Neural cell (in vitro differentiated cells): ENCODE results near the gene KLHDC9. TPM values are rescaled to one million over a fixed set of nuclear protein-coding genes. Genes with fewer than 3 reads are reported as not detected.

ENCODE experiments used
- H2AFZ ChIP-seq: fragments of 200-600, 300-800 bp; sonication (generic), shearing (Covaris generic); 2 replicates; pipeline ENCODE4 v1.6.0; 2014; ENCODE audit warnings: low read depth, mild to moderate bottlenecking, antibody characterized with exemption, low read length, moderate library complexity
- H3F3A ChIP-seq: fragments of 200-600 bp; shearing (Covaris generic); 2 replicates; pipeline ENCODE4 v1.6.1; 2016; ENCODE audit warnings: mild to moderate bottlenecking, moderate library complexity, mixed read lengths, antibody characterized with exemption, low read length; ENCODE audit not compliant: insufficient read depth, poor library complexity, severe bottlenecking
- H3K27ac ChIP-seq: fragments of 200-600, 300-800 bp; sonication (generic), shearing (Covaris generic); 2 replicates; pipeline ENCODE4 v1.5.1; 2014; ENCODE audit warnings: mild to moderate bottlenecking, low read length, moderate library complexity
- H3K27me3 ChIP-seq: fragments of 300-800, 200-600 bp; sonication (generic), shearing (Covaris generic); 2 replicates; pipeline ENCODE4 v1.6.0; 2014; ENCODE audit warnings: mild to moderate bottlenecking, low read depth, low read length, moderate library complexity; ENCODE audit not compliant: insufficient read depth
- H3K36me3 ChIP-seq: fragments of 300-800, 200-600 bp; sonication (generic), shearing (Covaris generic); 2 replicates; pipeline ENCODE4 v1.5.1; 2014; ENCODE audit warnings: mild to moderate bottlenecking, antibody characterized with exemption, low read length, moderate library complexity; ENCODE audit not compliant: insufficient read depth
- H3K4me2 ChIP-seq: fragments of 300-800, 200-600 bp; sonication (generic), shearing (Covaris generic); 2 replicates; pipeline ENCODE4 v1.6.0; 2014; ENCODE audit warnings: mild to moderate bottlenecking, low read length
- H3K4me3 ChIP-seq: fragments of 300-800, 200-600 bp; sonication (generic), shearing (Covaris generic); 2 replicates; pipeline ENCODE4 v1.5.1; 2014; ENCODE audit warnings: mild to moderate bottlenecking, low read length, moderate library complexity
- H3K79me2 ChIP-seq: fragments of 200-600 bp; shearing (Covaris generic); replicated peaks from 2 replicates; pipeline ENCODE4 v1.6.0; 2014; ENCODE audit warnings: mild to moderate bottlenecking, low read length, moderate library complexity; ENCODE audit not compliant: insufficient read depth
- H3K9ac ChIP-seq: fragments of 300-800, 200-600 bp; sonication (generic), shearing (Covaris generic); 2 replicates; pipeline ENCODE4 v1.6.1; 2016; ENCODE audit warnings: mild to moderate bottlenecking, low read length, mixed read lengths
- H3K9me2 ChIP-seq: fragments of 200-600 bp; shearing (Covaris generic); 2 replicates; pipeline ENCODE4 v1.6.1; 2016; ENCODE audit warnings: mild to moderate bottlenecking, low read length, mixed read lengths; ENCODE audit not compliant: insufficient read depth
- H3K9me3 ChIP-seq: fragments of 200-600, 300-800 bp; sonication (generic), shearing (Covaris generic); 2 replicates; pipeline ENCODE4 v1.6.1; 2016; ENCODE audit warnings: mild to moderate bottlenecking, mixed run types, low read length, moderate library complexity, mixed read lengths
- H4K20me1 ChIP-seq: fragments of 200-600 bp; shearing (Covaris generic); 2 replicates; pipeline ENCODE4 v1.6.1; 2016; ENCODE audit warnings: mild to moderate bottlenecking, mixed run types; ENCODE audit not compliant: insufficient read depth
- EP300 ChIP-seq: fragments of 450-650 bp; conservative IDR thresholded peaks from 2 replicates; pipeline ENCODE4 v1.6.1; 2014; ENCODE audit warnings: antibody characterized with exemption, mild to moderate bottlenecking, moderate library complexity; ENCODE audit not compliant: poor library complexity, severe bottlenecking
- EZH2 ChIP-seq: fragments of 200-600, 300-800 bp; shearing (Covaris generic), sonication (generic); IDR thresholded peaks from 2 replicates; pipeline ENCODE4 v1.6.1; 2014; ENCODE audit warnings: antibody characterized with exemption, low read length, borderline replicate concordance, mild to moderate bottlenecking; ENCODE audit not compliant: insufficient read depth, poor library complexity, severe bottlenecking
- MXI1 ChIP-seq: fragments of 450-650 bp; conservative IDR thresholded peaks from 2 replicates; pipeline ENCODE4 v1.6.1; 2014; ENCODE audit warnings: antibody characterized with exemption, mild to moderate bottlenecking; ENCODE audit not compliant: poor library complexity, severe bottlenecking
- POLR2AphosphoS5 ChIP-seq: IDR thresholded peaks from 2 replicates; pipeline ENCODE4 v1.6.1; 2012
- RAD21 ChIP-seq: fragments of 450-650 bp; conservative IDR thresholded peaks from 2 replicates; pipeline ENCODE4 v1.6.1; 2014; ENCODE audit warnings: antibody characterized with exemption, mild to moderate bottlenecking, moderate library complexity
- SMC3 ChIP-seq: fragments of 450-650 bp; conservative IDR thresholded peaks from 2 replicates; pipeline ENCODE4 v1.6.1; 2014; ENCODE audit warnings: antibody characterized with exemption, mild to moderate bottlenecking, moderate library complexity; ENCODE audit not compliant: poor library complexity
- TAF1 ChIP-seq: IDR thresholded peaks from 2 replicates; pipeline ENCODE4 v1.6.1; 2012; ENCODE audit warnings: low read depth
- polyA plus RNA-seq: library from polyadenylated mRNA; depleted of rRNA; stranded (reverse); fragments of >200 nt; gene quantifications from 2 replicates; pipeline ENCODE4 v1.2.3, GENCODE V29; 2014
- TF ChIP-seq, protein P1 (sequence below): fragments of 450-650 bp; IDR thresholded peaks from 2 replicates; pipeline ENCODE4 v1.5.1; 2014; ENCODE audit warnings: antibody characterized with exemption, mild to moderate bottlenecking, moderate library complexity; ENCODE audit not compliant: poor library complexity, severe bottlenecking
- TF ChIP-seq, protein P2 (sequence below): IDR thresholded peaks from 2 replicates; pipeline ENCODE4 v1.6.1; 2012; ENCODE audit warnings: borderline replicate concordance

Gene KLHDC9
- polyA plus RNA-seq, 1 donor from 2014 or later: 78.1 TPM

DNA sequence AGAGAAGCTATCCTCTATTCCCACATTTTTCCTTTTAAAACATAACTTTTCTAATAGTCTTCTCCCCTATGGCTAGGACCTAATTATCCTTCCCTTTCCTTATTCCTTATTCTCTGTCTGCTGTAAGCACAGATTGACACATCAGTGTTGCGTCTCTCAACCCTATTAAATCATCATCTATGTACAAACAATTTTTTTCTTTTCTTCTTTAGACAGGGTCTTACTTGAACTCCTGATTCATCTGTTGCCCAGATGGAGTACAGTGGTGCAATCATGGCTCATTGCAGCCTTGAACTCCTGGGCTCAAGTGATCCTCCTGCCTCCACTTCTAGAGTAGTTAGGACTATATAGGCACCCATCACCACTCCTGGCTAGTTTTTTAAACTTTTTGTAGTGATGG is 8.3 kb downstream of the KLHDC9 start:
- no peaks in the 10 kb centered on the region for H3K27me3 ChIP-seq
- H3F3A ChIP-seq: no peaks in the 10 kb centered on the region
- H3K9ac ChIP-seq: no peak overlapping the region
- H3K4me3 ChIP-seq: no peak overlapping the region
- no peaks in the 10 kb centered on the region for H4K20me1 ChIP-seq
- H3K79me2 ChIP-seq: peaks cover 11% of the 10 kb centered on the region
- no peak overlapping the region for H2AFZ ChIP-seq
- TF ChIP-seq POLR2AphosphoS5 (no peak), TAF1 (no peak), EP300 (no peak)
- TF ChIP-seq, protein P1, sequence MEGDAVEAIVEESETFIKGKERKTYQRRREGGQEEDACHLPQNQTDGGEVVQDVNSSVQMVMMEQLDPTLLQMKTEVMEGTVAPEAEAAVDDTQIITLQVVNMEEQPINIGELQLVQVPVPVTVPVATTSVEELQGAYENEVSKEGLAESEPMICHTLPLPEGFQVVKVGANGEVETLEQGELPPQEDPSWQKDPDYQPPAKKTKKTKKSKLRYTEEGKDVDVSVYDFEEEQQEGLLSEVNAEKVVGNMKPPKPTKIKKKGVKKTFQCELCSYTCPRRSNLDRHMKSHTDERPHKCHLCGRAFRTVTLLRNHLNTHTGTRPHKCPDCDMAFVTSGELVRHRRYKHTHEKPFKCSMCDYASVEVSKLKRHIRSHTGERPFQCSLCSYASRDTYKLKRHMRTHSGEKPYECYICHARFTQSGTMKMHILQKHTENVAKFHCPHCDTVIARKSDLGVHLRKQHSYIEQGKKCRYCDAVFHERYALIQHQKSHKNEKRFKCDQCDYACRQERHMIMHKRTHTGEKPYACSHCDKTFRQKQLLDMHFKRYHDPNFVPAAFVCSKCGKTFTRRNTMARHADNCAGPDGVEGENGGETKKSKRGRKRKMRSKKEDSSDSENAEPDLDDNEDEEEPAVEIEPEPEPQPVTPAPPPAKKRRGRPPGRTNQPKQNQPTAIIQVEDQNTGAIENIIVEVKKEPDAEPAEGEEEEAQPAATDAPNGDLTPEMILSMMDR: no peak
- TF ChIP-seq, protein P2, sequence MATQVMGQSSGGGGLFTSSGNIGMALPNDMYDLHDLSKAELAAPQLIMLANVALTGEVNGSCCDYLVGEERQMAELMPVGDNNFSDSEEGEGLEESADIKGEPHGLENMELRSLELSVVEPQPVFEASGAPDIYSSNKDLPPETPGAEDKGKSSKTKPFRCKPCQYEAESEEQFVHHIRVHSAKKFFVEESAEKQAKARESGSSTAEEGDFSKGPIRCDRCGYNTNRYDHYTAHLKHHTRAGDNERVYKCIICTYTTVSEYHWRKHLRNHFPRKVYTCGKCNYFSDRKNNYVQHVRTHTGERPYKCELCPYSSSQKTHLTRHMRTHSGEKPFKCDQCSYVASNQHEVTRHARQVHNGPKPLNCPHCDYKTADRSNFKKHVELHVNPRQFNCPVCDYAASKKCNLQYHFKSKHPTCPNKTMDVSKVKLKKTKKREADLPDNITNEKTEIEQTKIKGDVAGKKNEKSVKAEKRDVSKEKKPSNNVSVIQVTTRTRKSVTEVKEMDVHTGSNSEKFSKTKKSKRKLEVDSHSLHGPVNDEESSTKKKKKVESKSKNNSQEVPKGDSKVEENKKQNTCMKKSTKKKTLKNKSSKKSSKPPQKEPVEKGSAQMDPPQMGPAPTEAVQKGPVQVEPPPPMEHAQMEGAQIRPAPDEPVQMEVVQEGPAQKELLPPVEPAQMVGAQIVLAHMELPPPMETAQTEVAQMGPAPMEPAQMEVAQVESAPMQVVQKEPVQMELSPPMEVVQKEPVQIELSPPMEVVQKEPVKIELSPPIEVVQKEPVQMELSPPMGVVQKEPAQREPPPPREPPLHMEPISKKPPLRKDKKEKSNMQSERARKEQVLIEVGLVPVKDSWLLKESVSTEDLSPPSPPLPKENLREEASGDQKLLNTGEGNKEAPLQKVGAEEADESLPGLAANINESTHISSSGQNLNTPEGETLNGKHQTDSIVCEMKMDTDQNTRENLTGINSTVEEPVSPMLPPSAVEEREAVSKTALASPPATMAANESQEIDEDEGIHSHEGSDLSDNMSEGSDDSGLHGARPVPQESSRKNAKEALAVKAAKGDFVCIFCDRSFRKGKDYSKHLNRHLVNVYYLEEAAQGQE: no peak
- H3K27ac ChIP-seq: no peak overlapping the region
- no peaks in the 10 kb centered on the region for H3K9me2 ChIP-seq
- no peaks in the 10 kb centered on the region for H3K36me3 ChIP-seq
- no peaks in the 10 kb centered on the region for H3K9me3 ChIP-seq
- no peak overlapping the region for H3K4me2 ChIP-seq

DNA sequence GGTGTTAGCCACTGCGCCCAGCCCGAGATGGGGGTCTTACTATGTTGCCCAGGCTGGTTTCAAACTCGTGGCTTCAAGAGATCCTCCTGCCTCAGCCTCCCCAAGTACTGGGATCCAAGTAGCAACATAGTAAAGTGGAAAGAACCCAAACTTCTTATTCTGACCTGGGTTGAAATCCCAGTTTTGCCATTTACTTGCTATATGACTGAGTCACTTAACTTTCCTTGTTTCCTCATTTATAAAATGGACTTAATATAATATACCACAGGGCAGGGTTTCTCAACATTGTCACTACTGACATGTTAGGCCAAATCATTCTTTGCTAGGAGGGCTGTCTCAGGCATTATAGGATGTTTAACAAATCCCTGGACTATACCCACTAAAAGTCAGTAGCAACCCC is 13.0 kb downstream of the KLHDC9 start:
- H3K9ac ChIP-seq: no peak overlapping the region

More for the DNA sequence above, 13.0 kb downstream of the KLHDC9 start:
- TF ChIP-seq SMC3 (no peak), TAF1 (no peak), POLR2AphosphoS5 (no peak), EZH2 (no peak), RAD21 (no peak), EP300 (no peak), MXI1 (no peak)
- TF ChIP-seq, protein P1: no peak
- TF ChIP-seq, protein P2: no peak
- Histone ChIP-seq H3K79me2 (peaks cover 42% of the 10 kb centered on the region), H3K4me2 (no peak overlapping the region), H3F3A (no peaks in the 10 kb centered on the region), H3K4me3 (no peak overlapping the region), H4K20me1 (no peaks in the 10 kb centered on the region), H3K9me2 (no peaks in the 10 kb centered on the region), H3K27ac (no peak overlapping the region), H3K27me3 (no peaks in the 10 kb centered on the region), H3K36me3 (no peaks in the 10 kb centered on the region), H2AFZ (no peak overlapping the region), H3K9me3 (no peaks in the 10 kb centered on the region)
